Left lobe of liver (tissue), 1 donor: ENCODE results near the gene WDR4. TPM values are rescaled to one million over a fixed set of nuclear protein-coding genes. Genes with fewer than 3 reads are reported as not detected.

ENCODE experiments used
- total RNA-seq: library from RNA; stranded (reverse); gene quantifications from one replicate; pipeline ENCODE4 v1.2.1, GENCODE V29; 2021
- donor health status: DM: no; HTN: yes; CAD: no.

Gene WDR4
- total RNA-seq, 1 donor from 2014 or later = 8.2 TPM

Other genes with a start within 250 kb of the WDR4 start
- 3.9 TPM for gene PDE9A, start 225.9 kb downstream of the WDR4 start, total RNA-seq
- 22.8 TPM for gene NDUFV3, start 13.8 kb upstream of the WDR4 start, total RNA-seq
- gene ERVH48-1, start 46.1 kb upstream of the WDR4 start, total RNA-seq = not detected
- 6.0 TPM for gene PKNOX1, start 95.0 kb upstream of the WDR4 start, total RNA-seq
- 427 TPM for gene CBS, start 196.3 kb upstream of the WDR4 start, total RNA-seq
- gene U2AF1, start 228.0 kb upstream of the WDR4 start, total RNA-seq = 11.0 TPM